GM23338 (cell line): ENCODE data around the gene EIF2S3B. TPM values are rescaled to one million over a fixed set of nuclear protein-coding genes. Genes with fewer than 3 reads are reported as not detected.

ENCODE experiments used
- ATAC-seq: fragments of 200-7000 bp; cut with Tn5 transposase; 3 replicates; pipeline ENCODE4 v1.9.1; 2020
- DNase-seq: peaks from one replicate; pipeline ENCODE4 v3.0.0-alpha.2; 2015; ENCODE audit warnings: low spot score
- H2AFZ ChIP-seq: fragments of 200-600 bp; sonication (generic); 2 replicates; pipeline ENCODE4 v1.8.0; 2016; ENCODE audit warnings: antibody characterized with exemption, mild to moderate bottlenecking, moderate library complexity
- H3F3A ChIP-seq: fragments of 200-600 bp; sonication (generic); replicated peaks from 2 replicates; pipeline ENCODE4 v1.8.0; 2017; ENCODE audit warnings: antibody characterized with exemption, mixed run types, low read depth
- H3K27ac ChIP-seq: fragments of 200-600 bp; sonication (generic); 2 replicates; pipeline ENCODE4 v1.6.1; 2016; ENCODE audit warnings: low read depth
- H3K27me3 ChIP-seq: fragments of 200-600 bp; sonication (generic); 2 replicates; pipeline ENCODE4 v1.8.0; 2016; ENCODE audit warnings: mild to moderate bottlenecking, mixed run types, moderate library complexity; ENCODE audit not compliant: insufficient read depth
- H3K36me3 ChIP-seq: fragments of 200-600 bp; sonication (generic); 2 replicates; pipeline ENCODE4 v1.8.0; 2016; ENCODE audit warnings: mild to moderate bottlenecking; ENCODE audit not compliant: insufficient read depth
- H3K4me1 ChIP-seq: fragments of 200-600 bp; sonication (generic); 2 replicates; pipeline ENCODE4 v1.8.0; 2016; ENCODE audit warnings: mild to moderate bottlenecking, moderate library complexity; ENCODE audit not compliant: insufficient read depth
- H3K4me2 ChIP-seq: fragments of 200-600 bp; sonication (generic); 2 replicates; pipeline ENCODE4 v1.7.1; 2017; ENCODE audit warnings: mixed run types
- H3K4me3 ChIP-seq: fragments of 200-600 bp; sonication (generic); 2 replicates; pipeline ENCODE4 v1.6.1; 2016; ENCODE audit warnings: mixed run types
- H3K79me2 ChIP-seq: fragments of 200-600 bp; sonication (generic); replicated peaks from 2 replicates; pipeline ENCODE4 v1.8.0; 2017; ENCODE audit warnings: mild to moderate bottlenecking; ENCODE audit not compliant: insufficient read depth
- H3K9me2 ChIP-seq: fragments of 200-600 bp; sonication (generic); 2 replicates; pipeline ENCODE4 v1.8.0; 2017; ENCODE audit not compliant: insufficient read depth
- H4K20me1 ChIP-seq: fragments of 200-600 bp; sonication (generic); replicated peaks from 2 replicates; pipeline ENCODE4 v1.8.0; 2017; ENCODE audit warnings: mild to moderate bottlenecking; ENCODE audit not compliant: insufficient read depth
- H3K27ac Mint-ChIP-seq: 2 replicates; pipeline ENCODE4 v1.8.0; 2020; ENCODE audit warnings: inconsistent platforms, mild to moderate bottlenecking, moderate library complexity, mixed read lengths
- H3K27me3 Mint-ChIP-seq: 3 replicates; pipeline ENCODE4 v1.8.0; 2022; ENCODE audit warnings: low read depth, mild to moderate bottlenecking, moderate library complexity, mixed read lengths, inconsistent platforms; ENCODE audit not compliant: insufficient read depth, poor library complexity
- H3K36me3 Mint-ChIP-seq: 3 replicates; pipeline ENCODE4 v1.8.0; 2021; ENCODE audit warnings: low read depth, mild to moderate bottlenecking, inconsistent platforms, moderate library complexity, mixed read lengths
- H3K4me1 Mint-ChIP-seq: 3 replicates; pipeline ENCODE4 v1.8.0; 2020; ENCODE audit warnings: mild to moderate bottlenecking, inconsistent platforms, mixed read lengths
- H3K4me3 Mint-ChIP-seq: 3 replicates; pipeline ENCODE4 v1.8.0; 2021; ENCODE audit warnings: moderate library complexity, mild to moderate bottlenecking, inconsistent platforms, mixed read lengths
- H3K9me3 Mint-ChIP-seq: 3 replicates; pipeline ENCODE4 v1.8.0; 2020; ENCODE audit warnings: moderate library complexity, mild to moderate bottlenecking, inconsistent platforms, mixed read lengths
- CREB1 ChIP-seq: fragments of 250-450 bp; sonication (Bioruptor Pico); IDR thresholded peaks from 2 replicates; pipeline ENCODE4 v1.5.0; 2020; ENCODE audit warnings: low read depth, mild to moderate bottlenecking, moderate library complexity
- CTCF ChIP-seq, 2 experiments: fragments of 200-600 bp in 1 of 2; sonication (generic) in 1 of 2; conservative IDR thresholded peaks; 2 replicates each; pipeline versions ENCODE4 v1.5.1 to v1.6.1; 2016 to 2017; ENCODE audit warnings: antibody characterized with exemption in 2 of 2, low read depth in 2 of 2, mild to moderate bottlenecking in 2 of 2, moderate library complexity in 1 of 2
- EZH2 ChIP-seq: fragments of 200-600 bp; sonication (generic); IDR thresholded peaks from one replicate; pipeline ENCODE4 v1.8.0; 2017; ENCODE audit warnings: antibody characterized with exemption, mild to moderate bottlenecking, low read depth; ENCODE audit not compliant: unreplicated experiment
- EZH2phosphoT487 ChIP-seq: fragments of 200-600 bp; sonication (generic); IDR thresholded peaks from one replicate; pipeline ENCODE4 v1.8.1; 2018; ENCODE audit warnings: antibody characterized with exemption; ENCODE audit not compliant: unreplicated experiment
- JUNB ChIP-seq: IDR thresholded peaks from one replicate; pipeline ENCODE4 v1.6.1; 2016; ENCODE audit warnings: antibody characterized with exemption; ENCODE audit not compliant: unreplicated experiment
- NANOG ChIP-seq: IDR thresholded peaks from 2 replicates; pipeline ENCODE4 v1.6.1; 2016; ENCODE audit warnings: antibody characterized with exemption, borderline replicate concordance
- POLR2AphosphoS5 ChIP-seq: IDR thresholded peaks from 2 replicates; pipeline ENCODE4 v1.6.1; 2016; ENCODE audit warnings: antibody characterized with exemption, low read depth
- STAT1 ChIP-seq: IDR thresholded peaks from one replicate; pipeline ENCODE4 v1.6.1; 2016; ENCODE audit warnings: antibody characterized with exemption; ENCODE audit not compliant: unreplicated experiment
- ZNF114 ChIP-seq: fragments of 250-450 bp; sonication (Bioruptor Pico); IDR thresholded peaks from 2 replicates; pipeline ENCODE4 v1.5.0; 2020; ENCODE audit warnings: mild to moderate bottlenecking, moderate library complexity
- ZNF331 ChIP-seq: fragments of 250-450 bp; sonication (Bioruptor Pico); IDR thresholded peaks from 2 replicates; pipeline ENCODE4 v1.5.0; 2020; ENCODE audit warnings: low read depth, mild to moderate bottlenecking, moderate library complexity
- polyA plus RNA-seq: library from polyadenylated mRNA; unstranded; fragments of >200 nt; fragmentation: Nextera tagmentation; extraction: Ambion mirVana; gene quantifications from 2 replicates; pipeline ENCODE4 v1.2.1, GENCODE V29; 2016
- total RNA-seq: library from RNA; depleted of rRNA; stranded (reverse); fragments of >200 nt; shearing (Covaris generic); gene quantifications from 2 replicates; pipeline ENCODE4 v1.2.3, GENCODE V29; 2014
- TF ChIP-seq, protein P1 (sequence below): IDR thresholded peaks from one replicate; pipeline ENCODE4 v1.6.1; 2018; ENCODE audit warnings: antibody characterized with exemption; ENCODE audit not compliant: unreplicated experiment

EIF2S3B gene
- total and polyA plus RNA-seq, 2 experiments from 2014 or later, result 0.24 to 10.8 TPM

GRCh38 chr12:10491766-10492165, 13.9 kb upstream of the EIF2S3B start:
- no peaks in the 10 kb centered on the region for H3F3A ChIP-seq
- H3K36me3 Mint-ChIP-seq, result no peaks in the 10 kb centered on the region
- no peaks in the 10 kb centered on the region for H3K27me3 ChIP-seq
- no peak overlapping the region for H3K4me2 ChIP-seq
- H3K4me1 ChIP-seq, result no peaks in the 10 kb centered on the region
- no peaks in the 10 kb centered on the region; the same call in 1 of the 2 replicates for H3K9me2 ChIP-seq
- H3K27me3 Mint-ChIP-seq, result no peaks in the 10 kb centered on the region
- no peaks in the 10 kb centered on the region; the same call in 2 of the 3 replicates for H3K9me3 Mint-ChIP-seq
- H3K4me3 ChIP-seq, result no peak overlapping the region
- DNase-seq (no peak), ATAC-seq (no peak)
- H3K4me1 Mint-ChIP-seq, result no peaks in the 10 kb centered on the region
- H3K36me3 ChIP-seq, result no peaks in the 10 kb centered on the region
- TF ChIP-seq ZNF331 (CRISPR knock-in tag), result no peak
- no peak overlapping the region for H3K27ac Mint-ChIP-seq
- H3K27ac ChIP-seq, result no peak overlapping the region
- H3K79me2 ChIP-seq, result no peaks in the 10 kb centered on the region
- no peak overlapping the region for H3K4me3 Mint-ChIP-seq
- H2AFZ ChIP-seq, result no peak overlapping the region
- H4K20me1 ChIP-seq, result no peaks in the 10 kb centered on the region

- no peak for TF ChIP-seq CTCF (conservative IDR thresholded peaks at IDR 0.05; ENCODE audit: low read depth in 2 of 2)
- TF ChIP-seq EZH2, result no peak
- TF ChIP-seq STAT1, result no peak
- no peak overlapping the region for H3K27ac Mint-ChIP-seq
- no peaks in the 10 kb centered on the region for H3K36me3 ChIP-seq
- ATAC-seq, result no peak
- no peaks in the 10 kb centered on the region for H3F3A ChIP-seq
- H3K4me1 ChIP-seq, result no peaks in the 10 kb centered on the region
- no peak for DNase-seq
- H3K4me1 Mint-ChIP-seq, result no peaks in the 10 kb centered on the region
- no peaks in the 10 kb centered on the region for H3K27me3 ChIP-seq
- H3K4me2 ChIP-seq, result no peak overlapping the region
- H3K4me3 Mint-ChIP-seq, result no peak overlapping the region
- H3K79me2 ChIP-seq, result no peaks in the 10 kb centered on the region
- no peaks in the 10 kb centered on the region for H3K27me3 Mint-ChIP-seq
- no peaks in the 10 kb centered on the region for H3K9me2 ChIP-seq
- H3K9me3 Mint-ChIP-seq, result no peaks in the 10 kb centered on the region; the same call in 2 of the 3 replicates
- H3K4me3 ChIP-seq, result no peak overlapping the region
- no peaks in the 10 kb centered on the region for H3K36me3 Mint-ChIP-seq
- H3K27ac ChIP-seq, result no peak overlapping the region
- H4K20me1 ChIP-seq, result no peaks in the 10 kb centered on the region
- H2AFZ ChIP-seq, result no peak overlapping the region
Measured at GRCh38 chr12:10497602-10498001, 8.1 kb upstream of the EIF2S3B start.

- no peak overlapping the region for H2AFZ ChIP-seq
- TF ChIP-seq, protein P1, sequence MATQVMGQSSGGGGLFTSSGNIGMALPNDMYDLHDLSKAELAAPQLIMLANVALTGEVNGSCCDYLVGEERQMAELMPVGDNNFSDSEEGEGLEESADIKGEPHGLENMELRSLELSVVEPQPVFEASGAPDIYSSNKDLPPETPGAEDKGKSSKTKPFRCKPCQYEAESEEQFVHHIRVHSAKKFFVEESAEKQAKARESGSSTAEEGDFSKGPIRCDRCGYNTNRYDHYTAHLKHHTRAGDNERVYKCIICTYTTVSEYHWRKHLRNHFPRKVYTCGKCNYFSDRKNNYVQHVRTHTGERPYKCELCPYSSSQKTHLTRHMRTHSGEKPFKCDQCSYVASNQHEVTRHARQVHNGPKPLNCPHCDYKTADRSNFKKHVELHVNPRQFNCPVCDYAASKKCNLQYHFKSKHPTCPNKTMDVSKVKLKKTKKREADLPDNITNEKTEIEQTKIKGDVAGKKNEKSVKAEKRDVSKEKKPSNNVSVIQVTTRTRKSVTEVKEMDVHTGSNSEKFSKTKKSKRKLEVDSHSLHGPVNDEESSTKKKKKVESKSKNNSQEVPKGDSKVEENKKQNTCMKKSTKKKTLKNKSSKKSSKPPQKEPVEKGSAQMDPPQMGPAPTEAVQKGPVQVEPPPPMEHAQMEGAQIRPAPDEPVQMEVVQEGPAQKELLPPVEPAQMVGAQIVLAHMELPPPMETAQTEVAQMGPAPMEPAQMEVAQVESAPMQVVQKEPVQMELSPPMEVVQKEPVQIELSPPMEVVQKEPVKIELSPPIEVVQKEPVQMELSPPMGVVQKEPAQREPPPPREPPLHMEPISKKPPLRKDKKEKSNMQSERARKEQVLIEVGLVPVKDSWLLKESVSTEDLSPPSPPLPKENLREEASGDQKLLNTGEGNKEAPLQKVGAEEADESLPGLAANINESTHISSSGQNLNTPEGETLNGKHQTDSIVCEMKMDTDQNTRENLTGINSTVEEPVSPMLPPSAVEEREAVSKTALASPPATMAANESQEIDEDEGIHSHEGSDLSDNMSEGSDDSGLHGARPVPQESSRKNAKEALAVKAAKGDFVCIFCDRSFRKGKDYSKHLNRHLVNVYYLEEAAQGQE, result no peak
- TF ChIP-seq CREB1 (CRISPR knock-in tag) (no peak), ZNF114 (CRISPR knock-in tag) (no peak), NANOG (no peak), EZH2phosphoT487 (no peak), JUNB (no peak), CTCF (conservative IDR thresholded peaks at IDR 0.05; ENCODE audit: low read depth in 2 of 2) (no peak), POLR2AphosphoS5 (no peak), EZH2 (no peak)
Measured at GRCh38 chr12:10498042-10498441, 7.6 kb upstream of the EIF2S3B start.

More at GRCh38 chr12:10498042-10498441, 7.6 kb upstream of the EIF2S3B start:
- no peaks in the 10 kb centered on the region for H3F3A ChIP-seq
- no peaks in the 10 kb centered on the region; the same call in 2 of the 3 replicates for H3K9me3 Mint-ChIP-seq
- H3K27me3 ChIP-seq, result no peaks in the 10 kb centered on the region
- no peaks in the 10 kb centered on the region for H3K4me1 ChIP-seq
- H3K4me3 Mint-ChIP-seq, result no peak overlapping the region
- no peak overlapping the region for H3K27ac Mint-ChIP-seq
- H3K36me3 ChIP-seq, result no peaks in the 10 kb centered on the region
- no peak overlapping the region for H3K27ac ChIP-seq
- H3K4me3 ChIP-seq, result no peak overlapping the region
- H3K27me3 Mint-ChIP-seq, result no peaks in the 10 kb centered on the region
- H3K79me2 ChIP-seq, result no peaks in the 10 kb centered on the region
- no peaks in the 10 kb centered on the region for H4K20me1 ChIP-seq
- no peak overlapping the region for H3K4me2 ChIP-seq
- no peaks in the 10 kb centered on the region for H3K36me3 Mint-ChIP-seq
- H3K4me1 Mint-ChIP-seq, result no peaks in the 10 kb centered on the region
- ATAC-seq (no peak), DNase-seq (no peak)
- no peaks in the 10 kb centered on the region for H3K9me2 ChIP-seq
